GM21390 (cell line): Measurements from ENCODE around the gene ACAA1.
"Not testable (repeated sequence)": the region's sequence is repeated elsewhere in the genome, so short reads cannot be mapped to it uniquely, and the experiment has no call there.

Source experiments
- ATAC-seq: cut with Tn5 transposase; IDR thresholded peaks from one replicate; pipeline ENCODE4 v1.9.1; 2021; ENCODE audit not compliant: unreplicated experiment

Gene ACAA1

DNA sequence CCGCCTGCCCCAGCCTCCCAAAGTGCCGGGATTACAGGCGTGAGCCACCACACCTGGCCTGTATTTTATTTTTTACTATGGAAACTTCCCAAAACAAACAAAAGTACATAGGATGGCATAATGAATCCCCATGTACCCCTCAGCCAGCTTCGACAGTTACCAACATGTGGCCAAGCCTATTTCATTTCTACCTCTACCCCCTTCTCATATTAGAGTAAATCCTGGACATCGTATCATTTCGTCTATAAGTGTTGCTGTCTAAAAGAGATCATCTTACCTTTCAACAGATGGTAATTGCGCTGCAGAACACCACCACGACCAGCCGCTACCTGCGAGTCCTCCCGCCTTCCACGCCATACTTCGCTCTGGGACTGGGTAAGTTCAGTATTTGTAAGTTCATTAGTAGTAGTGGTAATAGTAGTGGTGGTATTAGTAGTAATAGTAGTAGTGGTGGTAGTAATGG is 53.0 kb downstream of the ACAA1 start:
- ATAC-seq: no peak

DNA sequence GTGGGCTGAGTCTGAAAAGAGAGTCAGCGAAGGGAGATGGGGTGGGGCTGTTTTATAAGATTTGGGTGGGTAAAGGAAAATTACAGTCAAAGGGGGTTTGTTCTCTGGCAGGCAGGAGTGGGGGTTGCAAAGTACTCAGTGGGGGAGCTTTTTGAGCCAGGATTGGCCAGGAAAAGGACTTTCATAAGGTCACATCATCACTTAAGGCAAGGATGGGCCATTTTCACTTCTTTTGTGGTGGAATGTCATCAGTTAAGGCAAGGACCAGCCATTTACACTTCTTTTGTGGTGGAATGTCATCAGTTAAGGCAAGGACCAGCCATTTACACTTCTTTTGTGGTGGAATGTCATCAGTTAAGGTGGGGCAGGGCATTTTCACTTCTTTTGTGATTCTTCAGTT is 53.7 kb downstream of the ACAA1 start:
- ATAC-seq: not testable (repeated sequence)

DNA sequence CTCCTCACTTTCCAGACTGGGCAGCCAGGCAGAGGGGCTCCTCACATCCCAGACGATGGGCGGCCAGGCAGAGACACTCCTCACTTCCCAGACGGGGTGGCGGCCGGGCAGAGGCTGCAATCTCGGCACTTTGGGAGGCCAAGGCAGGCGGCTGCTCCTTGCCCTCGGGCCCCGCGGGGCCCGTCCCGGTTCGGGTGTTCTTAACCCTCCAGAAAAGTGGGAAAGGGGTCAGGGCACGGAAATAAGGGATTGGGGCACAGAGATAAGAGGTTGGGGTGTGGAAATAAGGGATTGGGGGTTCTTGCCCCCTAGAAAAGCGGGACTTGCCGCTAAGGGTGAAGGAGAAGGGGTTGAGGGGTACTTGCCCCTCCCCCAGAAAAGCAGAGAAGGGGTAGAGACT is 54.6 kb downstream of the ACAA1 start:
- ATAC-seq: not testable (repeated sequence)

DNA sequence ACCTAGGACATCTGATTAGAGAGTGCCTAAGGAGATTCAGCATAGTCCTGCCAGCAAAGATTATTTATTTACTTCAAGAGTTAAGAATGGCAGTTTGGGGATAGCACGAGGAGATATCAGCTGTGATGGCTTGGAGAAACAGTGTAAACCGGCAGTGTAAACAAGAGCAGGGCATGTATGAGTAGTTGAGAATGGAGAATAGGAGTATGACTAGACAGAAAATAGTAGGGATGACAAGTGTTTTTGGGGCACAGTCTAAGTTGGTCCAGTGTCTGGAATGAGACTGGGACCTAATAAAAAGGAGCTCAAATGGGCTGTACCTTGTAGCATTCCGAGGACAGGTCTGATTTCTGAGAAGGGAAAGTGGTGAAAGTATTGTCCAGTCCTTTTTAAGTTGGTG is 59.9 kb downstream of the ACAA1 start:
- not testable (repeated sequence) for ATAC-seq
